Measurements from ENCODE around the gene SYAP1. TPM values are rescaled to one million over a fixed set of nuclear protein-coding genes. Genes with fewer than 3 reads are reported as not detected.

SYAP1 gene
- total and polyA plus RNA-seq, 10 of the 15 experiments (the other 5 are each of a cell fraction or from before 2014, with no cell fraction given), result 5.9 to 29.9 (median 16.2) TPM

GRCh38 chrX:16788477-16788876 lies 69.1 kb downstream of the SYAP1 start:
- DNase-seq (ENCODE audit: low read depth, low spot score) (no peak), FAIRE-seq (no peak), ATAC-seq (no peak)
- peaks cover 39% of the 10 kb centered on the region for H3K79me2 ChIP-seq (ENCODE audit: control insufficient read depth, insufficient read depth, low read length)
- no peak overlapping the region for H2AFZ ChIP-seq (ENCODE audit: control insufficient read depth, low read depth, low read length)
- in situ Hi-C loops (cut with MboI), result no loop called here
- no peaks in the 10 kb centered on the region for H4K20me1 ChIP-seq (ENCODE audit: control insufficient read depth, insufficient read depth)
- no peaks in the 10 kb centered on the region; a peak in 1 of 4 replicates for H3K36me3 ChIP-seq (ENCODE audit: control insufficient read depth in 2 of 2, insufficient read depth in 2 of 2, low read length in 1 of 2)
- H3K27ac ChIP-seq (ENCODE audit: control insufficient read depth, insufficient read depth), result no peak overlapping the region
- ChIA-PET SMC1A (ENCODE audit: uncharacterized antibody, unreplicated experiment) (interaction anchor here (0.8 to 1.4 kb wide), 3 partner anchors 37 to 53 kb away, joined by 3 to 4 read pairs (median 3); no protein-coding TSS in a partner anchor), CTCF (interaction anchor here (1.0 to 1.4 kb wide), 2 partner anchors 103 to 260 kb away, joined by 3 to 5 read pairs; no protein-coding TSS in a partner anchor), POLR2A (no interaction called here), RAD21 (ENCODE audit: unreplicated experiment) (interaction anchor here (0.8 to 1.0 kb wide), 2 partner anchors 19 to 69 kb away, joined by 3 read pairs; partner anchors contain the start of gene SYAP1)
- no peaks in the 10 kb centered on the region for H3K27me3 ChIP-seq (replicated peaks in 1 of 2; ENCODE audit: control insufficient read depth in 2 of 2, insufficient read depth in 2 of 2, low read length in 1 of 2)
- TF ChIP-seq RELB (IDR thresholded peaks at IDR 0.05; ENCODE audit: low read depth) (no peak), WRNIP1 (IDR thresholded peaks at IDR 0.05; ENCODE audit: borderline replicate concordance, low read depth, low read length) (no peak), SUPT20H (IDR thresholded peaks at IDR 0.05; ENCODE audit: borderline replicate concordance, control insufficient read depth, low read depth, low read length) (no peak), IRF4 (IDR thresholded peaks at IDR 0.05; ENCODE audit: low read depth, low read length) (no peak), ZBED1 (IDR thresholded peaks at IDR 0.05; ENCODE audit: borderline replicate concordance) (no peak), RBBP5 (conservative IDR thresholded peaks at IDR 0.05) (no peak), NBN (IDR thresholded peaks at IDR 0.05) (no peak), MEF2B (IDR thresholded peaks at IDR 0.05; ENCODE audit: partially characterized antibody, poor library complexity, severe bottlenecking) (no peak), ETV6 (conservative IDR thresholded peaks at IDR 0.05 in 1 of 2, IDR thresholded peaks at IDR 0.05 in 1 of 2; ENCODE audit: borderline replicate concordance in 1 of 2, low read depth in 1 of 2) (no peak), CBX3 (IDR thresholded peaks at IDR 0.05; ENCODE audit: borderline replicate concordance, low read depth) (no peak), TARDBP (IDR thresholded peaks at IDR 0.05; ENCODE audit: borderline replicate concordance) (no peak), BCL11A (IDR thresholded peaks at IDR 0.05; ENCODE audit: low read depth, low read length) (no peak), TCF7 (IDR thresholded peaks at IDR 0.05; ENCODE audit: borderline replicate concordance) (no peak)
- intact Hi-C loops (cut with micrococcal nuclease; ENCODE audit: unreplicated experiment), result loop anchor here (5.0 kb wide), 1 partner anchor 84 kb away; the partner anchor contains the start of gene RBBP7
- H3K4me2 ChIP-seq (ENCODE audit: control insufficient read depth, insufficient read depth), result no peak overlapping the region
- H3K9me3 ChIP-seq (replicated peaks; ENCODE audit: control insufficient read depth, insufficient read depth, low read length), result no peaks in the 10 kb centered on the region
- no peaks in the 10 kb centered on the region for H3K4me1 ChIP-seq (ENCODE audit: control insufficient read depth, insufficient read depth, low read length)
- H3K9ac ChIP-seq (ENCODE audit: control insufficient read depth, insufficient read depth, low read length), result no peak overlapping the region
- BruUV-seq (replicated peaks), result no TSS peak
- H3K4me3 ChIP-seq, result no peak overlapping the region
- WGBS (ENCODE audit: insufficient coverage, insufficient replicate concordance, low lambda C conversion rate, missing lambda C conversion rate), result 89% methylated on average over 5 of the region's 5 CpGs
